PC-9 (cell line): Measurements from ENCODE around the gene CCBE1.

Experiments
- EZH2 ChIP-seq: fragments of 200-600 bp; sonication (generic); IDR thresholded peaks from 2 replicates; pipeline ENCODE4 v1.8.0; 2017; ENCODE audit warnings: antibody characterized with exemption, low read depth
- TF ChIP-seq, protein P1 (sequence below): fragments of 200-600 bp; sonication (generic); conservative IDR thresholded peaks from 2 replicates; pipeline ENCODE4 v1.6.1; 2017; ENCODE audit warnings: mixed run types, antibody characterized with exemption, mild to moderate bottlenecking, moderate library complexity

DNA sequence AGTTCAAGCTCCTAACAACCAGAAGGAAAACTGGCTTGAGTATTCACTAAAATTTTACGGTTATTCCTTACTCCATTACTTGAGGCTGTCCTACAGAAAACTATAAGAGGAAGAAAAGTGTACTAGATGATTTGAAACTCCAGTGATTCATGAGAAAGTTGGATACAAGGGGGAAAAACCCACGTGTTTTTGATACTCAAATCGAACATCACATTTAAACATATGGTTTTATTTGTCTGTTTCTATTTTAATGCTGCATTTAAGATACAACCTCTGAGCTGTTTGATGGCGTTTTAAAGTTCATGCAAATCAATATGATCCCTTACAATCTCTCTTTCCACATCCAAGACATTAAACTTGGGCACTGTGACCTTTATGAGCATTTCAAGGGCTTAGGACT is 213.1 kb downstream of the CCBE1 start:
- TF ChIP-seq, protein P1, sequence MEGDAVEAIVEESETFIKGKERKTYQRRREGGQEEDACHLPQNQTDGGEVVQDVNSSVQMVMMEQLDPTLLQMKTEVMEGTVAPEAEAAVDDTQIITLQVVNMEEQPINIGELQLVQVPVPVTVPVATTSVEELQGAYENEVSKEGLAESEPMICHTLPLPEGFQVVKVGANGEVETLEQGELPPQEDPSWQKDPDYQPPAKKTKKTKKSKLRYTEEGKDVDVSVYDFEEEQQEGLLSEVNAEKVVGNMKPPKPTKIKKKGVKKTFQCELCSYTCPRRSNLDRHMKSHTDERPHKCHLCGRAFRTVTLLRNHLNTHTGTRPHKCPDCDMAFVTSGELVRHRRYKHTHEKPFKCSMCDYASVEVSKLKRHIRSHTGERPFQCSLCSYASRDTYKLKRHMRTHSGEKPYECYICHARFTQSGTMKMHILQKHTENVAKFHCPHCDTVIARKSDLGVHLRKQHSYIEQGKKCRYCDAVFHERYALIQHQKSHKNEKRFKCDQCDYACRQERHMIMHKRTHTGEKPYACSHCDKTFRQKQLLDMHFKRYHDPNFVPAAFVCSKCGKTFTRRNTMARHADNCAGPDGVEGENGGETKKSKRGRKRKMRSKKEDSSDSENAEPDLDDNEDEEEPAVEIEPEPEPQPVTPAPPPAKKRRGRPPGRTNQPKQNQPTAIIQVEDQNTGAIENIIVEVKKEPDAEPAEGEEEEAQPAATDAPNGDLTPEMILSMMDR = no peak
- TF ChIP-seq EZH2 = no peak
